Measurements from ENCODE around the gene FHOD3. TPM values are rescaled to one million over a fixed set of nuclear protein-coding genes. Genes with fewer than 3 reads are reported as not detected.

Gene FHOD3
- total and polyA plus RNA-seq, 9 of the 15 experiments (the other 6 are each of a cell fraction or from before 2014, with no cell fraction given) = 0.11 TPM; not detected in 8

- no peak for TF ChIP-seq NFE2L1 (tag; IDR thresholded peaks at IDR 0.05; ENCODE audit: borderline replicate concordance, low read depth)
- no peak for TF ChIP-seq ZEB2 (IDR thresholded peaks at IDR 0.05)
Observed at GRCh38 chr18:36269157-36269556, 28.4 kb upstream of the FHOD3 start (continued).

- Histone ChIP-seq H3K4me2 (ENCODE audit: insufficient read depth, low read length) (no peak overlapping the region), H3K79me2 (ENCODE audit: control insufficient read depth, insufficient read depth, low read length) (no peaks in the 10 kb centered on the region), H2AFZ (ENCODE audit: low read depth, low read length) (no peak overlapping the region), H3K27me3 (ENCODE audit: control insufficient read depth in 2 of 2, insufficient read depth in 2 of 2, low read length in 2 of 2) (no peaks in the 10 kb centered on the region), H4K20me1 (replicated peaks; ENCODE audit: control insufficient read depth, insufficient read depth, low read length) (no peaks in the 10 kb centered on the region), H3K36me3 (ENCODE audit: control insufficient read depth, insufficient read depth, low read length) (no peaks in the 10 kb centered on the region), H3K9ac (ENCODE audit: insufficient read depth in 1 of 2, low read depth in 2 of 2, low read length in 2 of 2) (no peak overlapping the region), H3K4me1 (replicated peaks in 1 of 2; ENCODE audit: control insufficient read depth in 2 of 2, insufficient read depth in 2 of 2, low read length in 2 of 2) (no peaks in the 10 kb centered on the region), H3K9me3 (replicated peaks; ENCODE audit: control insufficient read depth, insufficient read depth, low read depth, low read length) (no peaks in the 10 kb centered on the region), H3K4me3 (no peak overlapping the region), H3K27ac (ENCODE audit: extremely low read depth, low read depth, low read length) (no peak overlapping the region), H3K9me1 (ENCODE audit: control insufficient read depth, insufficient read depth, low read length) (no peaks in the 10 kb centered on the region)
- FAIRE-seq (no peak), DNase-seq (ENCODE audit: extremely low read depth in 1 of 4, low spot score in 3 of 4) (no peak), ATAC-seq (no peak)
- POLR2A ChIA-PET = interaction anchor here (1.5 kb wide), 1 partner anchor 10 kb away, joined by 10 read pairs; no protein-coding TSS in a partner anchor
- in situ Hi-C loops (cut with MboI) = no loop called here
- BruUV-seq (replicated peaks) = no TSS peak
- CTCF ChIA-PET (ENCODE audit: low intra/inter-chr PET ratio) = no interaction called here
- intact Hi-C loops (cut with micrococcal nuclease) = no loop called here
- TF ChIP-seq ZKSCAN8 (CRISPR knock-in tag; IDR thresholded peaks at IDR 0.05) (no peak), POLR2AphosphoS5 (IDR thresholded peaks at IDR 0.05; ENCODE audit: control insufficient read depth, insufficient read depth, low read depth, low read length) (no peak), GATA2 (CRISPR knock-in tag; IDR thresholded peaks at IDR 0.05) (no peak), HEY1 (CRISPR knock-in tag; IDR thresholded peaks at IDR 0.05; ENCODE audit: borderline replicate concordance) (no peak), RHOXF2B (CRISPR knock-in tag; conservative IDR thresholded peaks at IDR 0.05) (no peak), PHB (CRISPR knock-in tag; IDR thresholded peaks at IDR 0.05) (no peak), TEAD1 (CRISPR knock-in tag; IDR thresholded peaks at IDR 0.05) (no peak), FOXM1 (IDR thresholded peaks at IDR 0.05; ENCODE audit: low read depth) (no peak), FOXM1 (CRISPR knock-in tag; IDR thresholded peaks at IDR 0.05; ENCODE audit: low read depth) (no peak), BMI1 (IDR thresholded peaks at IDR 0.05; ENCODE audit: low read length) (no peak), ZNF445 (CRISPR knock-in tag; IDR thresholded peaks at IDR 0.05; ENCODE audit: low read depth) (no peak), CREB3L1 (IDR thresholded peaks at IDR 0.05; ENCODE audit: borderline replicate concordance, low read depth) (no peak), DIDO1 (tag; IDR thresholded peaks at IDR 0.05; ENCODE audit: low read depth) (no peak), BRD9 (IDR thresholded peaks at IDR 0.05; ENCODE audit: low read depth, partially characterized antibody) (no peak), ZNF431 (CRISPR knock-in tag; IDR thresholded peaks at IDR 0.05) (no peak), SMARCC2 (IDR thresholded peaks at IDR 0.05; ENCODE audit: low read depth) (no peak), HSF4 (CRISPR knock-in tag; IDR thresholded peaks at IDR 0.05; ENCODE audit: borderline replicate concordance) (no peak)
- TF ChIP-seq, protein P1, sequence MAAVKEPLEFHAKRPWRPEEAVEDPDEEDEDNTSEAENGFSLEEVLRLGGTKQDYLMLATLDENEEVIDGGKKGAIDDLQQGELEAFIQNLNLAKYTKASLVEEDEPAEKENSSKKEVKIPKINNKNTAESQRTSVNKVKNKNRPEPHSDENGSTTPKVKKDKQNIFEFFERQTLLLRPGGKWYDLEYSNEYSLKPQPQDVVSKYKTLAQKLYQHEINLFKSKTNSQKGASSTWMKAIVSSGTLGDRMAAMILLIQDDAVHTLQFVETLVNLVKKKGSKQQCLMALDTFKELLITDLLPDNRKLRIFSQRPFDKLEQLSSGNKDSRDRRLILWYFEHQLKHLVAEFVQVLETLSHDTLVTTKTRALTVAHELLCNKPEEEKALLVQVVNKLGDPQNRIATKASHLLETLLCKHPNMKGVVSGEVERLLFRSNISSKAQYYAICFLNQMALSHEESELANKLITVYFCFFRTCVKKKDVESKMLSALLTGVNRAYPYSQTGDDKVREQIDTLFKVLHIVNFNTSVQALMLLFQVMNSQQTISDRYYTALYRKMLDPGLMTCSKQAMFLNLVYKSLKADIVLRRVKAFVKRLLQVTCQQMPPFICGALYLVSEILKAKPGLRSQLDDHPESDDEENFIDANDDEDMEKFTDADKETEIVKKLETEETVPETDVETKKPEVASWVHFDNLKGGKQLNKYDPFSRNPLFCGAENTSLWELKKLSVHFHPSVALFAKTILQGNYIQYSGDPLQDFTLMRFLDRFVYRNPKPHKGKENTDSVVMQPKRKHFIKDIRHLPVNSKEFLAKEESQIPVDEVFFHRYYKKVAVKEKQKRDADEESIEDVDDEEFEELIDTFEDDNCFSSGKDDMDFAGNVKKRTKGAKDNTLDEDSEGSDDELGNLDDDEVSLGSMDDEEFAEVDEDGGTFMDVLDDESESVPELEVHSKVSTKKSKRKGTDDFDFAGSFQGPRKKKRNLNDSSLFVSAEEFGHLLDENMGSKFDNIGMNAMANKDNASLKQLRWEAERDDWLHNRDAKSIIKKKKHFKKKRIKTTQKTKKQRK (IDR thresholded peaks at IDR 0.05; ENCODE audit: borderline replicate concordance, low read depth, low read length) = no peak
Observed at GRCh38 chr18:36271153-36271552, 26.4 kb upstream of the FHOD3 start.

All from K562 (cell line).